Left ventricle myocardium inferior (tissue), 1 donor: ENCODE data around the gene HSD17B2. TPM values are rescaled to one million over a fixed set of nuclear protein-coding genes. Genes with fewer than 3 reads are reported as not detected.

Experiments used
- DNase-seq: peaks from one replicate; pipeline ENCODE4 v3.0.0-alpha.2; 2020
- H3K27ac ChIP-seq: fragments of 200-600 bp; replicated peaks from 2 replicates; pipeline ENCODE4 v1.8.0; 2021
- H3K27me3 ChIP-seq: fragments of 200-600 bp; 2 replicates; pipeline ENCODE4 v1.8.0; 2021; ENCODE audit warnings: low read depth
- H3K36me3 ChIP-seq: fragments of 200-600 bp; 2 replicates; pipeline ENCODE4 v1.8.0; 2021
- H3K4me1 ChIP-seq: fragments of 200-600 bp; 2 replicates; pipeline ENCODE4 v1.8.0; 2021
- H3K4me3 ChIP-seq: fragments of 200-600 bp; 2 replicates; pipeline ENCODE4 v1.8.0; 2021; ENCODE audit warnings: mild to moderate bottlenecking, moderate library complexity
- H3K9me3 ChIP-seq: fragments of 200-600 bp; replicated peaks from 2 replicates; pipeline ENCODE4 v1.8.0; 2021
- CTCF ChIP-seq: fragments of 200-600 bp; IDR thresholded peaks from 2 replicates; pipeline ENCODE4 v1.8.0; 2021; ENCODE audit warnings: antibody characterized with exemption, mild to moderate bottlenecking, borderline replicate concordance
- intact Hi-C: fragments of 100-400 bp; cut with micrococcal nuclease; formaldehyde crosslinking; loops from one replicate; pipeline ENCODE4 v1.11.0; 2022
- total RNA-seq: library from RNA; stranded (reverse); fragmentation: NEBNext Ultra II Directional; extraction: Animal tissue kit (Norgen Biotek cat#: 25700); gene quantifications from one replicate; pipeline ENCODE4 v1.2.1, GENCODE V29; 2021
- donor health status: DM: no; HTN: yes; CAD: no; lungs with severe emphysema.

Gene HSD17B2
- total RNA-seq, 1 donor from 2014 or later: not detected

DNA sequence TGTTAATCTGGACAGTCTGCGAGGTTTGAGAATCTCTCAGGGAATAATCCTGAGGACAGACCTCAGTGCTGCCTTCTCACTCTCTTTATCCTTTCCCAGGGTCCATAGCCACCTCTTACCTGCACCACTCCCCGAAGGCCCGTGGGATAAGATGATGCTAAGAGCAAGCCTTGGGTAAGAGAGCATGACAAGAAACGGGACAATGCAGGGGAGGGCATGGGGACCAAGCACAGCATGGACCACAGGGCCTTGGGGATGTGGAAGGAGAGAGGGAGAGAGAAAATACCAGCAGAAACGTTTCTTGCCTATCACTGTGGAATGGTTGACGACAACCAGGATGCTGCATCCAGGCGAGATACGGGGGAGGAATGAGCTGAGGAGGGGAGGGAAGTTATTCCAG, 15.5 kb upstream of the HSD17B2 start:
- DNase-seq: no peak
- Histone ChIP-seq H3K4me1 (peaks cover 6% of the 10 kb centered on the region), H3K9me3 (peaks cover 12% of the 10 kb centered on the region), H3K27me3 (peaks cover 37% of the 10 kb centered on the region), H3K27ac (no peak overlapping the region), H3K4me3 (no peak overlapping the region), H3K36me3 (no peaks in the 10 kb centered on the region)
- no peak for TF ChIP-seq CTCF
- intact Hi-C loops: no loop called here

DNA sequence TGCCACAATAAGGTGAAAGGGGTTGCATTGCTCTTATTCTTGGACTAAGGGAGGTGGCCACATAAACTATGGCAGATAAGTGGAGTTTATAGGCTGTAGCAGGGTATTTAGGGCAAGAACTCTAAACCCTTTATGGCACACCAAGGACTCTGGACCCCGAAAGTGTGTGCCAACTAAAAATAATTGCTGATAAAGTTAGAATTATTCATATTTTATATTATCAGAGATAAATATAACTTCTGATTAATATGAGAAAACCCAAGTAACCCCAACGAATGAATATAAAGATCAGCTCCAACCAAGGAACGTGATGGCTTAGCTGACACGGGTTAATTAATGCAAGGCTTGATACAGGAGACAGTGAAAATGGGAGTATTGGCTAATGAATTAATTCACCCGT, 15.0 kb upstream of the HSD17B2 start:
- no peak overlapping the region for H3K27ac ChIP-seq
- no peak for TF ChIP-seq CTCF
- intact Hi-C loops: no loop called here

DNA sequence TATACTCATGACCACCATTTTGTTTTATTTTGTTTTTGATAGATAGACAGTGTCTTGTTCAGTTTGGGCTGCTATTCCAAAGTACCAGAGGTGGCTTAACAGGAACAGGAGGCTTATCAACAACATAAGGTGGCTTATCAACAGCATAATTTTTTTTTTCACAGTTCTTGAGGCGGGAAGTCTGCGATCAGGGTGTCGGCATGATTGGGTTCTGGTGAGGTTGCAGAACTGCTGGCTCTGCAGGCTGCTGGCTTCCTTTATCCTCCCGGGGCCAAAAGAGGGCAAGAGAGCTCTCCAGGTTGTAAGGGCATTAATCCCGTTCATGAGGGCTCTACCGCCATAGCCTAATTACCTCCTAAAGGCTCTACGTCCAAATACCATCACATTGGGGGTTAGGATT, 11.8 kb upstream of the HSD17B2 start:
- H3K27ac ChIP-seq: no peak overlapping the region

More for the DNA sequence above, 15.0 kb upstream of the HSD17B2 start:
- DNase-seq: no peak
- peaks cover 7% of the 10 kb centered on the region for H3K9me3 ChIP-seq
- H3K4me1 ChIP-seq: peaks cover 6% of the 10 kb centered on the region
- H3K4me3 ChIP-seq: no peak overlapping the region
- H3K36me3 ChIP-seq: no peaks in the 10 kb centered on the region
- peaks cover 42% of the 10 kb centered on the region for H3K27me3 ChIP-seq

GRCh38 chr16:82024316-82024715, 10.7 kb upstream of the HSD17B2 start:
- Histone ChIP-seq H3K4me1 (no peaks in the 10 kb centered on the region), H3K27ac (no peak overlapping the region), H3K4me3 (no peak overlapping the region), H3K9me3 (no peaks in the 10 kb centered on the region), H3K27me3 (peaks cover 56% of the 10 kb centered on the region), H3K36me3 (no peaks in the 10 kb centered on the region)
- DNase-seq: no peak
- intact Hi-C loops: no loop called here
- TF ChIP-seq CTCF: no peak

More for the DNA sequence above, 11.8 kb upstream of the HSD17B2 start:
- TF ChIP-seq CTCF: no peak
- intact Hi-C loops: no loop called here
- DNase-seq: no peak
- Histone ChIP-seq H3K4me1 (no peaks in the 10 kb centered on the region), H3K27me3 (peaks cover 64% of the 10 kb centered on the region), H3K36me3 (no peaks in the 10 kb centered on the region), H3K9me3 (no peaks in the 10 kb centered on the region), H3K4me3 (no peak overlapping the region)

DNA sequence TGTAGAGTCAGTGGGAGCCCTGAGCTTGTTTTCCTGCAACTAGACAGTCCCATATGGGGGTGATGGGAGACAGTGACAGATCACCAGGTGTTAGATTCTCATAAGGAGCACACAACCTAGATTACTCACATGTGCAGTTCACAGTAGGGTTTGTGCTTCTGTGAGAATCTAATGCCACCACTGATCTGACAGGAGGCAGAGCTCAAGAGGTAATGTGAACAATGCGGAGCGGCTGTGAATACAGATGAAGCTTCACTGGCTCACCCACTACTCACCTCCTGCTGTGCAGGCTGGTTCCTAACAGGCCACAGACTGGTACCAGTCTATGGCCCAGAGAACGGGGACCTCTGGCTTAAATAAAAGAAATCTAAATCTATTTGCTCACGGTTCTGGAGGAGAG, 10.2 kb upstream of the HSD17B2 start:
- Histone ChIP-seq H3K4me3 (no peak overlapping the region), H3K4me1 (no peaks in the 10 kb centered on the region), H3K9me3 (no peaks in the 10 kb centered on the region), H3K27me3 (peaks cover 51% of the 10 kb centered on the region), H3K36me3 (no peaks in the 10 kb centered on the region), H3K27ac (no peak overlapping the region)
- TF ChIP-seq CTCF: no peak
- intact Hi-C loops: no loop called here
- DNase-seq: no peak

- no peak for TF ChIP-seq CTCF
- intact Hi-C loops: no loop called here
- no peaks in the 10 kb centered on the region for H3K4me1 ChIP-seq
- H3K4me3 ChIP-seq: no peak overlapping the region
- no peaks in the 10 kb centered on the region for H3K9me3 ChIP-seq
- peaks cover 53% of the 10 kb centered on the region for H3K27me3 ChIP-seq
- H3K36me3 ChIP-seq: no peaks in the 10 kb centered on the region
- DNase-seq: no peak
- H3K27ac ChIP-seq: no peak overlapping the region
Measured at GRCh38 chr16:82027629-82028064, 7.4 kb upstream of the HSD17B2 start.
